Measurements from ENCODE around the gene SUPT16H. TPM values are rescaled to one million over a fixed set of nuclear protein-coding genes. Genes with fewer than 3 reads are reported as not detected.
A peak's percentile ranks its signal among the peaks of the same experiment; 100 is the strongest.

The SUPT16H gene
- total RNA-seq, 1 donor from 2014 or later: 57.7 TPM

DNA sequence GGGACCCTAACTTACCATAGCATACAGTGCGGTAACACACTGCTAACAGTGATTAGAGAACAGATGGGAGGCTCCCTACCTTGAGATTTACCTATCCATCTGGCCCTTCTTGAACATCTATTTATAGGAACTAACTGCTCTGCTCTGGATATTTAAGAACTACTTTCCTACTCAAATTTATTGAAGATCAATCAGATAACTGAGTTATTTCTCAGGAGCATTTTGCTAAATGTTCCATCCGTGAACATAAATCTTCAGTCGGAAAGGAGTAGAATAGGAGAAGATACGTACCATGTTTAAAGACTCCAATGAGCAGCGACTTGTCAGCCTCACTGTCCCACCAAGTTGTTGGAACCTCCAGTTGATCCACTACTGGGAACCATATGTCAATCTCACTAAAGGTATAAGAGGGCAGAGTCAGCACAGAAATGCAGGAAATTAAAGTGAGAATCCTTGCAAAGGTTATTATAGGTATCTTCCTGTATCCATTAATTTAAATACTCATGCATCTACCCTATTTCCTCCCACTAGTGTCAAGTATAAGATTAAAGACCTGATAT is 15.6 kb upstream of the SUPT16H start:
- peaks cover 55% of the 10 kb centered on the region for H3K36me3 Mint-ChIP-seq (ENCODE audit: low read depth)
- H3K27ac Mint-ChIP-seq (ENCODE audit: unreplicated experiment): no peak overlapping the region
- H3K4me3 Mint-ChIP-seq (ENCODE audit: unreplicated experiment): no peak overlapping the region
- TF ChIP-seq, protein P1, sequence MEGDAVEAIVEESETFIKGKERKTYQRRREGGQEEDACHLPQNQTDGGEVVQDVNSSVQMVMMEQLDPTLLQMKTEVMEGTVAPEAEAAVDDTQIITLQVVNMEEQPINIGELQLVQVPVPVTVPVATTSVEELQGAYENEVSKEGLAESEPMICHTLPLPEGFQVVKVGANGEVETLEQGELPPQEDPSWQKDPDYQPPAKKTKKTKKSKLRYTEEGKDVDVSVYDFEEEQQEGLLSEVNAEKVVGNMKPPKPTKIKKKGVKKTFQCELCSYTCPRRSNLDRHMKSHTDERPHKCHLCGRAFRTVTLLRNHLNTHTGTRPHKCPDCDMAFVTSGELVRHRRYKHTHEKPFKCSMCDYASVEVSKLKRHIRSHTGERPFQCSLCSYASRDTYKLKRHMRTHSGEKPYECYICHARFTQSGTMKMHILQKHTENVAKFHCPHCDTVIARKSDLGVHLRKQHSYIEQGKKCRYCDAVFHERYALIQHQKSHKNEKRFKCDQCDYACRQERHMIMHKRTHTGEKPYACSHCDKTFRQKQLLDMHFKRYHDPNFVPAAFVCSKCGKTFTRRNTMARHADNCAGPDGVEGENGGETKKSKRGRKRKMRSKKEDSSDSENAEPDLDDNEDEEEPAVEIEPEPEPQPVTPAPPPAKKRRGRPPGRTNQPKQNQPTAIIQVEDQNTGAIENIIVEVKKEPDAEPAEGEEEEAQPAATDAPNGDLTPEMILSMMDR (IDR thresholded peaks at IDR 0.05): no peak
- DNase-seq (ENCODE audit: low spot score): no peak
- no peaks in the 10 kb centered on the region for H3K27me3 Mint-ChIP-seq (ENCODE audit: low read depth)
- H3K4me1 Mint-ChIP-seq (ENCODE audit: low read depth): no peaks in the 10 kb centered on the region
- no peaks in the 10 kb centered on the region for H3K9me3 Mint-ChIP-seq (ENCODE audit: low read depth)

DNA sequence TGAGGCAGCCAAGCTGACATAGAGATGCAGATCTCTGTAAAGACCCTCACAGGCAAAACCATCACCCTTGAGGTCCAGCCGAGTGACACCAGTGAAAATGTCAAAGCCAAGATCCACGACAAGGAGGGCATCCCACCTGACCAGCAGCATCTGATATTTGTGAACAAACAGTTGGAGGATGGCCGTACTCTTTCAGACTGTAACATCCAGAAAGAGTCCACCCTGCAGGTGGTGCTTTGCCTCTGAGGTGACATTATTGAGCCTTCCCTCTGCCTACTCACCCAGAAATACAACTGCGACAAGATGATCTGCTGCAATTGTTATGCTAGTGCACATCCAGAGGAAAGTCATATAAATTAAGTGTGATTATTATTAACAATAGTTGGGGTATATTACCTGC is 15.1 kb upstream of the SUPT16H start:
- TF ChIP-seq, protein P1 (IDR thresholded peaks at IDR 0.05): no peak
- H3K36me3 Mint-ChIP-seq (ENCODE audit: low read depth): peaks cover 58% of the 10 kb centered on the region
- no peaks in the 10 kb centered on the region for H3K27me3 Mint-ChIP-seq (ENCODE audit: low read depth)
- no peak for DNase-seq (ENCODE audit: low spot score)
- no peak overlapping the region for H3K4me3 Mint-ChIP-seq (ENCODE audit: unreplicated experiment)
- H3K4me1 Mint-ChIP-seq (ENCODE audit: low read depth): no peaks in the 10 kb centered on the region
- no peak overlapping the region for H3K27ac Mint-ChIP-seq (ENCODE audit: unreplicated experiment)
- H3K9me3 Mint-ChIP-seq (ENCODE audit: low read depth): no peaks in the 10 kb centered on the region

DNA sequence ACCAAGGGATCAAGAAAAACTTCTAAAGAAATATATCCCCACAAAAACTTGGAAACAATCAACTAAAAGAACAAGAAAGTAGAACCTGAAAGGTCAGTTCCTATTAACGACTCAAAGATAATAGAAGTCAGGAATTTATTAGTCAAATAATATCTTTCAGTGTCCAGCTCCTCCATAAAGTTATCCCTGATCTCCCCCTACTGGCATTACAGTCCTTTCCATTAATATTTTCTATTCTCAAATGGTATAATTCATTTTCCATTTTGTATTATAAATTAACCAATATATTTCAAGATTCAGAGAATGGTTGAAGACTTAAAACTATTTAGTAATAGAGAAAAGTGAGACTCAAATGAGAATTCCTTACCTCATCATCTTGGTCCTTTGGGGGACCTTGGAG is 11.6 kb upstream of the SUPT16H start:
- Mint-ChIP-seq H3K4me1 (ENCODE audit: low read depth) (no peaks in the 10 kb centered on the region), H3K9me3 (ENCODE audit: low read depth) (no peaks in the 10 kb centered on the region), H3K36me3 (ENCODE audit: low read depth) (peaks cover 60% of the 10 kb centered on the region), H3K27me3 (ENCODE audit: low read depth) (no peaks in the 10 kb centered on the region), H3K27ac (ENCODE audit: unreplicated experiment) (no peak overlapping the region), H3K4me3 (ENCODE audit: unreplicated experiment) (no peak overlapping the region)
- TF ChIP-seq, protein P1 (IDR thresholded peaks at IDR 0.05): peak; percentile 59
- no peak for DNase-seq (ENCODE audit: low spot score)

DNA sequence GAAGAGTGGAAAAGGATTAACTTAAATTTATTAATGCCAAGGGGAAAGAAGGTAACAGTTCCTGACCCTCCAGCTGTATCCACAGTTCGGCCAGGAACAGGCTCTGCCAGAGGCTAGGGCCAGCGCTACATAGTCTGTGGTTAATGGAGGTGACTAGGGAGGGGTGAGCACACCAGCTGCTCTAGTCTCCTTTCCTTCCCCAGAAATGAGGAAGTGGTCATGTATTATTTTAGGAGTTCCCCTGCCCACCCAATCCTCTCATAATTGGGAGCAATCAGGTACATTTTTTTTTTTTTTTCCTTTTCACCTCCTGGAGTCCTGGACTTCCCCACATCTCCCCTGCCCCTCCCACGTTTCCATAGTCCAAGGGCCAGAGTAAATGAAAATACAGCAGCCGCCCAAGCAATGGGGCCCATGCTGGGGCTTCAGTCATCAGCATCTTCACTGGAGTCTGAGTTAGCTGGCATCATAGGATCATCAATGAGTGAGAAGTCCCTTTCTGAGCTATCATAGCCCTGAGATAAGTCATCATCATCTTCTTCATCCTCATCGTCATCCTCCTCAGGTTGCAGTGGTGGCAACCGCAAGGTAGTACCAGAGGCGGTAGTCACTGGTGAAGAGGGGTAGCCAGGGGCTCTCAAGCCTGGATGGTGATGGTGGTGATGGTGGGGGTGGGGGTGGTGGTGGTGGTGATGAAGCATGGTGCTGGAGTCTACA is 1.5 kb upstream of the SUPT16H start:
- H3K27ac Mint-ChIP-seq (ENCODE audit: unreplicated experiment): peak overlapping the region; percentile 99
- no peaks in the 10 kb centered on the region for H3K9me3 Mint-ChIP-seq (ENCODE audit: low read depth)
- no peak for DNase-seq (ENCODE audit: low spot score)
- H3K36me3 Mint-ChIP-seq (ENCODE audit: low read depth): peaks cover 9% of the 10 kb centered on the region
- no peak overlapping the region for H3K4me3 Mint-ChIP-seq (ENCODE audit: unreplicated experiment)
- H3K4me1 Mint-ChIP-seq (ENCODE audit: low read depth): peaks cover 31% of the 10 kb centered on the region
- TF ChIP-seq, protein P1 (IDR thresholded peaks at IDR 0.05): no peak
- H3K27me3 Mint-ChIP-seq (ENCODE audit: low read depth): no peaks in the 10 kb centered on the region

DNA sequence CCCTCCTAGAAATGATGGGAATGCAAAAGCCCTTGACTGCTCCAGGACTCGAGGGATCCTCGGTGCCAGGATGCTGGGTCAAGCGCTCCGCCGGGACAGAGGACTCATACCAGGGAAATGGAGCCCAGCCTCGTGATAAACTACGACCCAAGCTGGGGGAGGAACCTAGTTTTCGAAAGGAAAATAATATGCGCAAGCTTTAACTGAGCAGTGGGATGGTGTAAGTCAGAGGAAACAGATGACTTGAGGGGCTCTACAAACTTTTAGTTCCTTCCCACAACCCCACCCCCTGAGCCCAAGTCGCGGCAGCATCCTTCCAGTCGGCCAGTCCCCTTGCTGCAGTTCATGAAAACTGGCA is 654 bp upstream of the SUPT16H start:
- H3K27ac Mint-ChIP-seq (ENCODE audit: unreplicated experiment): peak overlapping the region; percentile 99
- H3K4me3 Mint-ChIP-seq (ENCODE audit: unreplicated experiment): peak overlapping the region; percentile 90
- peaks cover 7% of the 10 kb centered on the region for H3K36me3 Mint-ChIP-seq (ENCODE audit: low read depth)
- TF ChIP-seq, protein P1 (IDR thresholded peaks at IDR 0.05): no peak
- H3K9me3 Mint-ChIP-seq (ENCODE audit: low read depth): no peaks in the 10 kb centered on the region
- no peaks in the 10 kb centered on the region for H3K27me3 Mint-ChIP-seq (ENCODE audit: low read depth)
- DNase-seq (ENCODE audit: low spot score): no peak
- H3K4me1 Mint-ChIP-seq (ENCODE audit: low read depth): peaks cover 33% of the 10 kb centered on the region
